Vagina (tissue), 2 donors: ENCODE data around the gene AKAP7.

Source experiments
- CTCF ChIP-seq, 3 experiments: fragments of 450-650 bp in 2 of 3; fragments of 200-600 bp in 1 of 3; sonication (generic) in 1 of 3; IDR thresholded peaks; one replicate each; pipeline ENCODE4 v1.5.1; 2017 to 2019; ENCODE audit warnings: antibody characterized with exemption in 3 of 3, mild to moderate bottlenecking in 2 of 3, moderate library complexity in 2 of 3
- POLR2A ChIP-seq, 2 donors: fragments of 450-650 bp; IDR thresholded peaks; one replicate each; pipeline ENCODE4 v1.6.1; 2017; ENCODE audit warnings: antibody characterized with exemption in 2 of 2, mild to moderate bottlenecking in 2 of 2, moderate library complexity in 2 of 2
- POLR2AphosphoS5 ChIP-seq, 2 donors: sonication (generic); formaldehyde crosslinking; IDR thresholded peaks; one replicate each; pipeline ENCODE4 v1.9.0; 2017; ENCODE audit warnings: antibody characterized with exemption in 2 of 2, mild to moderate bottlenecking in 2 of 2, low read depth in 1 of 2; ENCODE audit not compliant: insufficient read depth in 1 of 2

- no peak for TF ChIP-seq POLR2A (IDR thresholded peaks at IDR 0.05)
- no peak for TF ChIP-seq CTCF (IDR thresholded peaks at IDR 0.05)
- TF ChIP-seq POLR2AphosphoS5 (IDR thresholded peaks at IDR 0.05; ENCODE audit: insufficient read depth in 1 of 2, low read depth in 1 of 2): no peak
These were observed 32.0 kb upstream of the AKAP7 start for GRCh38 chr6:131103296-131103695.
